ACHN (cell line): ENCODE data around the gene ARPC1A.
"Not testable (repeated sequence)": the region's sequence is repeated elsewhere in the genome, so short reads cannot be mapped to it uniquely, and the experiment has no call there.

Experiments used
- DNase-seq: peaks from one replicate; pipeline ENCODE4 v3.0.0-alpha.2; 2015
- in situ Hi-C: cut with HindIII; loops from 2 replicates; pipeline ENCODE4 v1.10.0; 2017; ENCODE audit warnings: low sequenced_read_pairs, low pct_ligation_motif_present, low pct_unique_long_range_greater_than_20kb

ARPC1A gene

GRCh38 chr7:99325592-99326407 is at the start of gene ARPC1A:
ARPC1A (plus strand) TSS chr7:99325898; CDS start chr7:99333354, 7,456 bp downstream.
- in situ Hi-C loops = no loop called here
- DNase-seq = peak; percentile 98

GRCh38 chr7:99278180-99278579 is 47.5 kb upstream of the ARPC1A start:
- DNase-seq = no peak
- in situ Hi-C loops = no loop called here

GRCh38 chr7:99284165-99284564 is 41.5 kb upstream of the ARPC1A start:
- in situ Hi-C loops, DNase-seq: not testable (repeated sequence)

GRCh38 chr7:99287779-99288534 is 37.7 kb upstream of the ARPC1A start:
- DNase-seq = no peak
- in situ Hi-C loops = no loop called here

DNA sequence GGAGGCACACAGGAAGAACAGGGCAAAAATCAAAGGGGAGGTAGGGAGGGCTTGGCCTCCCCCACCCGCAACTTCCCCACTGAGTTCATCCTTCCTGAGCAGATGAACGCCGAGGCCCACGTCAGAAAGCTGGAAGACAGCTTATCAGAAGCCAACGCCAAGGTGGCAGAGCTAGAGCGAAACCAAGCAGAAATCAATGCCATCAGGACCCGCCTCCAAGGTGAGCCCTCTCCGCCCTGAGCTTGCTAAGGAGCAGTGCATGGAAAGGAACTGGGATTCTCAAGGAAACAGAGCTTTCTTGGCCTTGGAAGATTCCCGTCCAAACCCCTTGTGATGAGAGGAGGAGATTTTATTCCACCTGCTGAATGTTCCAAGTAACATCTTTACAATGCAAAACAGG is 36.5 kb upstream of the ARPC1A start:
- no peak for DNase-seq
- in situ Hi-C loops = no loop called here

- DNase-seq, in situ Hi-C loops: not testable (repeated sequence)
These were observed 35.5 kb upstream of the ARPC1A start for GRCh38 chr7:99290148-99290547.

DNA sequence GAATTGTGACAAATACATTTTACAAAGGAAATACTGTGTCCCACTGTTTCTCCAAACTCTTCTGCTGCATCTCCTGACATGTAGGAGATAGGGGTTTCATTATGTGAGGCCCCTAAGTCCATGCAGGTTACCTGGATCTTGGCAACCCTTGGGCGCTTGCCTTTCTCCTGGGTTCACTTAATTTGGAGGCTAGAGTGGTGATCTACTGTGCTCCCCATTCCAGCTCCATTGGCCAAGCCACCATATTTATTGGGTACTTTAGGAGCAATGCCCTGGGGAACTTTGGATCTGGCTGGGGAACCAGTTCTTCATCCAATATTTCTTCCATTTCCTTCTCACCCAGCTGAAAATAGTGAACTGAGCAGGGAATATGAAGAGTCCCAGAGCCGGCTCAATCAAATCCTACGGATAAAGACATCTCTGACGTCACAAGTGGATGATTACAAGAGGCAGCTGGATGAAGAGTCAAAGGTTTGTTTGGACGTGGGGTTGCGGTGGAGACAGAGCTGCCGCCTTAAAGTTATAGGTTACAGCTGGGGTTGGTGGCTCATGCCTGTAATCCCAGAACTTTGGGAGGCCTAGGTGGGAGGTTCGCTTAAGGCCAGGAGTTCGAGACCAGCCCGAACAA is 34.6 kb upstream of the ARPC1A start:
- DNase-seq = no peak
- in situ Hi-C loops = no loop called here

GRCh38 chr7:99292127-99292526 is 33.6 kb upstream of the ARPC1A start:
- no peak for DNase-seq
- in situ Hi-C loops = no loop called here

DNA sequence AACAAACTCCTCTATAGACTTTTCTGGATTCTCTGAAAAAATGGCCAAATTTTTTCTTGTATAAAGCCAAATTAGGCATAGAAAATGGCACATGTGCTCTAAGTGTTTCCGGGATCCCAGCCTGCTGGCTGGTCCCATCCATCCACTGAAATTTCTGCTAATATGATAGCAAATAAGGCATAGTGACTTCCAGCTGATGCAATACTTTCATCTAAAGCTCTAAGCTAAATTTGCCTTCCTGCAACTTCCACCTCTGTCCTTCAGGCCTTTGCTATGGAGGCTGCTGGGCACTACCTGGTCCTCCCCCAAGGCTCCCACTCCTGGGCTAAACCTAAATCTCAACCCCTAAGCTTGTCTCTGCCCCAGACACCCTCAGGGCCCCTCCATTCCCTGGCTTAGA is 32.5 kb upstream of the ARPC1A start:
- DNase-seq = no peak
- in situ Hi-C loops = no loop called here

GRCh38 chr7:99293650-99294049 is 32.0 kb upstream of the ARPC1A start:
- in situ Hi-C loops = no loop called here
- no peak for DNase-seq

DNA sequence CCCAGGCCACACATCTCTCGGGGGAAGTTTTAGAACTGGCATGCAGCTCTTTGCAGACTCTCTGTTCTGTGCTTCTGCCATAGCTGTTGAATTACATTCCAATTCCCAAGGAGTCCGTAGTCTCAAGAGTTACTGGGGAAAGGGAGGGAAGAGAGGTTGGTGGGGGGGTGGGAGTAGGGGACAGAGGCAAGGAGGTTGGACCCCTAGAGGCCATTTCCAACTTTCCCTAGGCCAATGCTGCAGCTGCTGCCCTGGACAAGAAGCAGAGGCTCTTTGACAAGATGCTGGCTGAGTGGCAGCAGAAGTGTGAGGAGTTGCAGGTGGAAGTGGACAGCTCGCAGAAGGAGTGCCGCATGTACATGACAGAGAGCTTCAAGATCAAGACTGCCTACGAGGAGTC is 29.2 kb upstream of the ARPC1A start:
- no peak for DNase-seq
- in situ Hi-C loops = no loop called here

DNA sequence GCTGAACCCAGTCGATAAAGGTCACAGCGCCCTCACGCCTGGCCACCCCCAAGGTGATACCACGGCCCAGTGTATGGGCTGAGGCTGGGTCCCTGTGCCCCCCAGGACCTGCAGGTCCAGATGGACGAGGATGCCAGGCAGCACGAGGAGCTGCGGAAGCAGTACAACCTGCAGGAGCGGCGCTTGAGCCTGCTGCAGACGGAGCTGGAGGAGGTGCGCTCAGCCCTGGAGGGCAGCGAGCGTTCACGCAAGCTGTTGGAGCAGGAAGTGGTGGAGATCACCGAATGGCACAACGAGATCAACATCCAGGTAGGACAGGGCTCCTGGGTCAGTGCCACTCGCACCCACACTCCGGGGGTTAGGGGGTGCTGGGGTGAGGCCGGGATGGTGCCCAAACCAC is 24.2 kb upstream of the ARPC1A start:
- no peak for DNase-seq
- in situ Hi-C loops = loop anchor here (25.0 kb wide), 1 partner anchor 239 kb away; no protein-coding TSS in a partner anchor

DNA sequence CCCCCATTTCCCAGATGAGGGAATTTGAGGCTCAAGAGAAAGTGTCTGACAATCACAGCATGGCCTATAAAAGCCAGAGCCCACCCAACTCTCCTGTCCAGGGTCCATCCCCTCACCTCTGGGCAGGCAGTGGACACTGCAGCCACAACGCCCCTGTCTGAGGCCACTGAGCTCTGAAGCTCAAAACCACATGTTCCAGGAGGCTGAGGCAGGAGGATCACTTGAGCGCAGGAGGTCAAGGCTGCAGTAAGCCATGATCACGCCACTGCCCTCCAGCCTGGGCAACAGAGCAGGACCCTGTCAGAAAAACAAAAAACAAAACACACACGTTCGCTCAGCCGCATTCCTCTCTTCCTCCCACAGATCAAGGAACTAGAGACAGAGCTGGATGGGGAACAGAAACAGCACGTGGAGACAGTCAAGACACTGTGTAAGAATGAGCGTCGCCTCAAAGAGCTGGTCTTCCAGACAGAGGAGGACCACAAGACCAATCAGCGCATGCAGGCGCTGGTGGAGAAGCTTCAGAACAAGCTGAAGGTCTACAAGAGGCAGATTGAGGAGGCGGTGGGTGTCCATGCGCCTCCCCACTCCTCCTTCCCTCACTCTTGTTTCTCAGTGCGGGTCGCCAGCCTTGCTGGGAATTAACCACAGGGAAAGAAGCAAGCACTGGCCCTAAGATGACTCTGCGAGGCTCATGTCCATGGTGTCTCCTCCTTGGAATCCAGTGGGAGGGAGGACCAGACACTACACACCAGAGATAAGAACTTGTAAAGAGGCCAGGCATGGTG is 20.0 kb upstream of the ARPC1A start:
- no peak for DNase-seq

DNA sequence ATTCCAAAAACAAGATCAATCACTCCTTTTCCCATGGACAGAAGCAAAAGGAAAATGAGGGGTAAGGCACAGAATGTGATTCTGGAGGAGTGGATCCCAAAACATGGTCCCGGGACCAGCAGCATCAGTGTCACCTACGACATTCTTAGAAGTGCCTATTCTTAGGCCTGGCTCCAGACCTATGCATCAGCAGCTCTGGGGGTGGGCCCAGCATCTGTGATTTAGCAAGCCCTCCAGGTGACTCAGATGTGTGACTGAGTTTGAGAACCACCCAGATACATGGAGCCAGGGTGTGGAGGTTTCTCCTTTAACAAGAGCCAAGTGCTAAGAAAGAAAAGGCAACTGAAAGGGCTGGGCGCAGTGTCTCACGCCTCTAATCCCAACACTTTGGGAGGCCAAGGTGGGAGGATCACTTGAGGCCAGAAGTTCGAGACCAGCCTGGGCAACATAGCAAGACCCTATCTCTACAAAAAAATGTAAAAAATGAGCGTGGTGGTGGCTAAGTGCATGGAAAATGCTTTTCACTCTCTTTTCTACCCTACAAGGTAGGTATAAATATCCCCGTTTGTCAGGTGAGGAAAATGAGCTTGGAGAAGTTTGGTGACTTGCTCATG is 17.1 kb upstream of the ARPC1A start:
- in situ Hi-C loops = loop anchor here (25.0 kb wide), 1 partner anchor 246 kb away; no protein-coding TSS in a partner anchor
- DNase-seq = no peak

More for the DNA sequence above, 20.0 kb upstream of the ARPC1A start:
- in situ Hi-C loops = loop anchor here (25.0 kb wide), 1 partner anchor 243 kb away; no protein-coding TSS in a partner anchor

DNA sequence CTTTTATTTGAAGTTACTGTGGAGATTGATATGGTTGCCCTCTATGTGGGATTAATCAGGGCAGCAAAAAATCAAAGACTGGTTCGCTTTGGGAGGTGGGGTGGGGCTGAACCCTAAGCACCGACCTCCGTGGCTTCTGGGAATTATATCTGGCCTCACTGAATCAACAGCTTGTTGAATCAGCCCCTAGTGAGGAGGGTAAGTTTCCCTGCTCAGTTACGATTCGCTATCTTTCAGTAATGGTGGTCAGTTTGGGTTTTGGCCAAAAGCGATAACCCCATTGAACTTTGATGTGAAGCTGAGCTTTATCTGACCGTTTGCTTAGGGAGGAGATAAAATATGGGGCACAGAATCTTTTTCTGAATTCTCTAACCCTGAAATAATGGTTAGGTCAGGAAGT is 16.6 kb upstream of the ARPC1A start:
- DNase-seq = no peak
- in situ Hi-C loops = loop anchor here (25.0 kb wide), 1 partner anchor 247 kb away; no protein-coding TSS in a partner anchor

- in situ Hi-C loops = loop anchor here (25.0 kb wide), 1 partner anchor 248 kb away; no protein-coding TSS in a partner anchor
- no peak for DNase-seq
These were observed 15.7 kb upstream of the ARPC1A start for GRCh38 chr7:99310004-99310403.

DNA sequence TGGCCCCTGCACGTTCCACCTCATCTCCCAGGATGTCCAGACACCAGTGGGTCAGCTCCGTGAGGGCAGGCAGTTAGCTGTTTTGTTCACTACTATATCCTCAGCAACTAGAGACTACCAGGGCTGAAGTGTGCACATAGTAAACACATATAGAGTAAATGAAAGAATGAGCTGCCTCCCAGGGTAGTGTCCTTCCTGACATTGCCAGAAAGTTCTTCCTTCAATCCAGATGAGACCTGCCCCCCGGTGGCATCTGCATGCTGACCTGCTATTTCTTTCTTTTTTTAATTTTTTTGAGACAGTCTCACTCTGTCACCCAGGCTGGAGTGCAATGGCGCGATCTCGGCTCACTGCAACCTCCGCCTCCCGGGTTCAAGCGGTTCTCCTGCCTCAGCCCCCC is 14.0 kb upstream of the ARPC1A start:
- DNase-seq = peak; percentile 18
- in situ Hi-C loops = loop anchor here (25.0 kb wide), 1 partner anchor 249 kb away; no protein-coding TSS in a partner anchor
